ENCODE data around the gene LPCAT1. TPM values are rescaled to one million over a fixed set of nuclear protein-coding genes. Genes with fewer than 3 reads are reported as not detected.

The LPCAT1 gene
- total and polyA plus RNA-seq, 2 experiments from 2014 or later: 44.1 to 56.0 TPM

GRCh38 chr5:1429496-1429895 lies 94.3 kb downstream of the LPCAT1 start:
- Histone ChIP-seq H3K9me2 (replicated peaks; ENCODE audit: insufficient read depth) (no peaks in the 10 kb centered on the region), H2AFZ (no peak overlapping the region), H3K4me1 (ENCODE audit: insufficient read depth) (no peaks in the 10 kb centered on the region)

GRCh38 chr5:1429066-1429465 lies 94.7 kb downstream of the LPCAT1 start:
- H3K4me2 ChIP-seq: no peak overlapping the region
- H3K79me2 ChIP-seq: no peaks in the 10 kb centered on the region
- no peaks in the 10 kb centered on the region for H3K9me2 ChIP-seq (replicated peaks; ENCODE audit: insufficient read depth)
- 88% methylated on average over 7 of the region's 7 CpGs for WGBS (ENCODE audit: low lambda C conversion rate, missing lambda C conversion rate)
- H3K27ac ChIP-seq: no peak overlapping the region
- no peaks in the 10 kb centered on the region for H4K20me1 ChIP-seq (ENCODE audit: insufficient read depth, poor library complexity, severe bottlenecking)
- peaks cover 8% of the 10 kb centered on the region for H3K9me3 ChIP-seq (ENCODE audit: low read depth)
- H3K27me3 ChIP-seq: no peaks in the 10 kb centered on the region
- H3K4me3 ChIP-seq: no peak overlapping the region
- no peaks in the 10 kb centered on the region for H3K36me3 ChIP-seq (replicated peaks; ENCODE audit: insufficient read depth, low read depth)
- no peak for TF ChIP-seq CTCF (IDR thresholded peaks at IDR 0.05; ENCODE audit: poor library complexity)
- TF ChIP-seq EZH2phosphoT487 (IDR thresholded peaks at IDR 0.05; ENCODE audit: low read depth, severe bottlenecking, unreplicated experiment): no peak
- TF ChIP-seq EZH2 (IDR thresholded peaks at IDR 0.05; ENCODE audit: borderline replicate concordance): no peak
- no peak for DNase-seq (ENCODE audit: low spot score)
- H2AFZ ChIP-seq: no peak overlapping the region
- no peaks in the 10 kb centered on the region for H3K4me1 ChIP-seq (ENCODE audit: insufficient read depth)

More at GRCh38 chr5:1429496-1429895, 94.3 kb downstream of the LPCAT1 start:
- no peak overlapping the region for H3K4me3 ChIP-seq
- H3K9me3 ChIP-seq (ENCODE audit: low read depth): peaks cover 8% of the 10 kb centered on the region
- H3K4me2 ChIP-seq: no peak overlapping the region
- H3K27me3 ChIP-seq: no peaks in the 10 kb centered on the region
- DNase-seq (ENCODE audit: low spot score): no peak
- no peaks in the 10 kb centered on the region for H3K79me2 ChIP-seq
- 94% methylated on average over 5 of the region's 5 CpGs for WGBS (ENCODE audit: low lambda C conversion rate, missing lambda C conversion rate)
- no peaks in the 10 kb centered on the region for H4K20me1 ChIP-seq (ENCODE audit: insufficient read depth, poor library complexity, severe bottlenecking)
- H3K27ac ChIP-seq: no peak overlapping the region
- no peaks in the 10 kb centered on the region for H3K36me3 ChIP-seq (replicated peaks; ENCODE audit: insufficient read depth, low read depth)
- TF ChIP-seq CTCF (IDR thresholded peaks at IDR 0.05; ENCODE audit: poor library complexity) (no peak), EZH2phosphoT487 (IDR thresholded peaks at IDR 0.05; ENCODE audit: low read depth, severe bottlenecking, unreplicated experiment) (no peak), EZH2 (IDR thresholded peaks at IDR 0.05; ENCODE audit: borderline replicate concordance) (no peak)

- no peaks in the 10 kb centered on the region for H4K20me1 ChIP-seq (ENCODE audit: insufficient read depth, poor library complexity, severe bottlenecking)
- H3K27me3 ChIP-seq: no peaks in the 10 kb centered on the region
- peaks cover 8% of the 10 kb centered on the region for H3K9me3 ChIP-seq (ENCODE audit: low read depth)
- no peak overlapping the region for H3K4me2 ChIP-seq
- TF ChIP-seq EZH2 (IDR thresholded peaks at IDR 0.05; ENCODE audit: borderline replicate concordance) (no peak), CTCF (IDR thresholded peaks at IDR 0.05; ENCODE audit: poor library complexity) (no peak), EZH2phosphoT487 (IDR thresholded peaks at IDR 0.05; ENCODE audit: low read depth, severe bottlenecking, unreplicated experiment) (no peak)
- no peak overlapping the region for H3K27ac ChIP-seq
- H3K79me2 ChIP-seq: no peaks in the 10 kb centered on the region
- H3K36me3 ChIP-seq (replicated peaks; ENCODE audit: insufficient read depth, low read depth): no peaks in the 10 kb centered on the region
- no peak overlapping the region for H3K4me3 ChIP-seq
- H3K9me2 ChIP-seq (replicated peaks; ENCODE audit: insufficient read depth): no peaks in the 10 kb centered on the region
- no peak for DNase-seq (ENCODE audit: low spot score)
- WGBS (ENCODE audit: low lambda C conversion rate, missing lambda C conversion rate): 79% methylated on average over 1 of the region's 1 CpG
- H3K4me1 ChIP-seq (ENCODE audit: insufficient read depth): no peaks in the 10 kb centered on the region
- no peak overlapping the region for H2AFZ ChIP-seq
Observed at GRCh38 chr5:1428107-1428506, 95.7 kb downstream of the LPCAT1 start.

GRCh38 chr5:1424716-1425115 lies 99.0 kb downstream of the LPCAT1 start:
- TF ChIP-seq CTCF (IDR thresholded peaks at IDR 0.05; ENCODE audit: poor library complexity) (no peak), EZH2phosphoT487 (IDR thresholded peaks at IDR 0.05; ENCODE audit: low read depth, severe bottlenecking, unreplicated experiment) (no peak), EZH2 (IDR thresholded peaks at IDR 0.05; ENCODE audit: borderline replicate concordance) (no peak)
- Histone ChIP-seq H3K4me1 (ENCODE audit: insufficient read depth) (no peaks in the 10 kb centered on the region), H3K9me3 (ENCODE audit: low read depth) (peaks cover 8% of the 10 kb centered on the region), H3K9me2 (replicated peaks; ENCODE audit: insufficient read depth) (no peaks in the 10 kb centered on the region), H3K4me3 (no peak overlapping the region), H3K27ac (no peak overlapping the region), H3K79me2 (no peaks in the 10 kb centered on the region), H3K4me2 (no peak overlapping the region), H2AFZ (no peak overlapping the region), H3K36me3 (replicated peaks; ENCODE audit: insufficient read depth, low read depth) (no peaks in the 10 kb centered on the region), H4K20me1 (ENCODE audit: insufficient read depth, poor library complexity, severe bottlenecking) (no peaks in the 10 kb centered on the region), H3K27me3 (no peaks in the 10 kb centered on the region)
- 89% methylated on average over 9 of the region's 9 CpGs for WGBS (ENCODE audit: low lambda C conversion rate, missing lambda C conversion rate)
- no peak for DNase-seq (ENCODE audit: low spot score)
